Forelimb muscle (tissue), 1 donor: Measurements from ENCODE around the gene AP4M1. TPM values are rescaled to one million over a fixed set of nuclear protein-coding genes. Genes with fewer than 3 reads are reported as not detected.
"Not testable (repeated sequence)": the region's sequence is repeated elsewhere in the genome, so short reads cannot be mapped to it uniquely, and the experiment has no call there.

Experiments used
- DNase-seq: peaks from one replicate; pipeline ENCODE4 v3.0.0-alpha.2; 2013; ENCODE audit warnings: low read depth
- polyA plus RNA-seq: library from polyadenylated mRNA; unstranded; fragments of 120-200 nt; gene quantifications from one replicate; pipeline ENCODE4 v1.2.1, GENCODE V29; 2013; ENCODE audit not compliant: insufficient read length

The AP4M1 gene
- polyA plus RNA-seq, 1 donor, result 22.0 TPM

GRCh38 chr7:100130608-100131453 is 29.4 kb downstream of the AP4M1 start:
- DNase-seq, result no peak

DNA sequence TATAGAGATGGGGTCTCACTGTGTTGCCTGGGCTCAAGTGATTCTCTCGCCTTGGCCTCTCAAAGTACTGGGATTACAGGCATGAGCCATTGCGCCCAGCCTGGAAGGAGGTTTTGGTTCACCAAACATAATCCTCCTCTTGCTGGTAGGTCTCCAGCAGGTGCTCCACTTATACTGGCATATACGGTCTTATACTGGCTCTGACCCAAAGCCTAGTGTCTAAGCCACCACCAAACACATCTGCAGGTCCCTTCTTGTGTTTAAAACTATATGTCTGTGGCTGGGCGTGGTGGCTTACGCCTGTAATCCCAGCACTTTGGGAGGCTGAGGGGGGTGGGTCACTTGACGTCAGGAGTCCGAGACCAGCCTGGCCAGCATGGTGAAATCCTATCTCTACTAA is 30.7 kb downstream of the AP4M1 start:
- DNase-seq, result no peak

- no peak for DNase-seq
Observed at GRCh38 chr7:100132697-100133151, 31.3 kb downstream of the AP4M1 start.

GRCh38 chr7:100137851-100138760 is 36.7 kb downstream of the AP4M1 start:
- no peak for DNase-seq

DNA sequence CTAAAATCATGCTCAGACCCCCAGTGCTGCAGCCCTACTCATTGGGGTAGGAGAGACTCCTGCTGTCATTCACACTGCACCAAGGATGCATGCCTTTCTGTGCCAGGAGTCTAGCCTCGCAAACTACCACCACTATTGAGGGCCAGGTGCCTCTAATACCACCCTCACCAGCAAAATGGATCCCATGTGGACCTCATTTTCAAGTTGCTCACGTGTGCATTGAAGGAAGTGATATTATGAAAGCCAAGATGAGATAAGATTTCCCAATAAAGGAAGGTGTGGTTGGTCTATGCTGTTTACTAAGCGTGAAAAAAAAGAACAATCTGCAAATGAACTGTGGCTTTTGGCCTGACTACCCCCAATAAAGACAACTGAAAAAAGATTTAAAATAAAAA is 40.1 kb downstream of the AP4M1 start:
- DNase-seq, result no peak

- no peak for DNase-seq
Observed at GRCh38 chr7:100142461-100142860, 41.0 kb downstream of the AP4M1 start.

- not testable (repeated sequence) for DNase-seq
Observed at GRCh38 chr7:100146350-100146749, 44.9 kb downstream of the AP4M1 start.

DNA sequence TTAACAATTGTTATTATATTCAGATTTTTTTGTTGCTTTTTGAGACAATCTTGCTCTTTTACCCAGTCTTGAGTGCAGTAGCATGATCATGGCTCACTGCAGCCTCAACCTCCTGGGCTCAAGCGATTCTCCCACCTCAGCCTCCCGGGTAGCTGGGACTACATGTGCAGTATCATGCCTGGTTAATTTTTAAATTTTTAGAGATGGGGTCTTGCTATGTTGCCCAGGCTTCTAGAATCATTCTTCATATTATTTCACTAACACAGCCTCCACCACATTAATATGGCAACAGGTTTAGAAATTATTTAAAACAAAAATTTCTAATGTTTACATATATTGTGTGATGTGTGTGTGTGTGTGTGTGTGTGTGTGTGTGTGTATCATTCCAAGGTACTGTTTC is 45.8 kb downstream of the AP4M1 start:
- DNase-seq, result no peak

- no peak for DNase-seq
Observed at GRCh38 chr7:100148225-100148558, 46.7 kb downstream of the AP4M1 start.

GRCh38 chr7:100148559-100149328 is 47.3 kb downstream of the AP4M1 start, which contains the start of gene LAMTOR4:
TSS of gene LAMTOR4 (plus strand) at chr7:100148918. CDS start at chr7:100148973, 55 bp downstream.
- peak; percentile 99 for DNase-seq

DNA sequence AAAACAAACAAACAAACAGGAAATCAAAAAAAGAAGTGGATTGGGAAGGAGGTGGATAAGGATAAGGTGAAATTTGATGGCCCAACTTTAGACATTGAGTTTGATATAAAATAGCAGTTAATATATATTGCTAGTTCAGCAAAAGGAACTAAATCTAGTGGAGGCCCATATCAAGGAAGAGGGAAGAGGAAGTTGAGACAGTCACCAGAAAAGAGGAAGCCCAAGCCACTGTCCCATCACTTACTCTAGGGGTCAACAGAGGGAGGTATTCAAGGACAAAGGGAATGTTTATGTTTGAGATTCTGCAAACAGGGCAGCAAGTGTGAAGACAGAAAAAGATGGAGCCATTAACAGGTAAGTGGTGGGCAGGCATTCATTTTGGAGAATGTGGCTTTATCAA is 51.0 kb downstream of the AP4M1 start:
- no peak for DNase-seq

GRCh38 chr7:100152937-100153666 is 51.7 kb downstream of the AP4M1 start:
- DNase-seq, result no peak

DNA sequence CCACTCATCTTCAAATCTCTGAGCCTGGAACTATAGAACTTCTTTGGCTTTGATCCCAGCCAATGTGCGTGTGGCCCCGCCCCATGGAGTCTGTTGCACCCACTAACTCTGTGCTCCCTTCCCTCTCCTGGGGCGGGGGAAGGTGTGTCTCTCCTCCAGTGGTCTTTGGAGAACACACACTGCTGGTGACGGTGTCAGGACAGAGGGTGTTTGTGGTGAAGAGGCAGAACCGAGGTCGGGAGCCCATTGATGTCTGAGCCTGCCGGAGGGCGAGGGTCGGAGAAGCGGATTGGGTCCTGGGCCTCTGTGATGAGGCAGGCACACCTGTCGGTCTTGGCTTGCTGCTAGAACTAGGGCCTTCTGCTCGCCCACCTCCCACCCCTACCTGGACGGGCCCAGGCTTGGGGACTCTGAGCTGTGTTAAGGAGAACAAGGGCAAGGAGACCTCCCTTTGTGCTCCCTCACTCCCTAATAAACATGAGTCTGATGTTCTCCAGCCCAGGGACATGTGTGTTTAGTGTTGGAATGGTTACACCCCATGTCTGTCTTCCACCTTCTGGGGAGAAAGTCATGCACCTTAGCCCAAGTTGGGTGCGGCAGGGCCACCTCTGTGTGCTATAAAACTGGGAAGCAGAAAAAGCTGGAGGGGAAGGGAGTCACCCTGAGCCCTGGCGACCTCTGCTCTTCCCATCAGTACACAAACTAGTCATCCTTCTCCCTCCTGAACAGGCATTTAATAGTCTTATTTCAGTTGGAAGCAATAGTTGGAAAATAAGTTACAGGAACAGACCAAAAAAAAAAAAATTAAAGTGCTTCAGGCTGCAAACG is 52.5 kb downstream of the AP4M1 start:
- DNase-seq, result no peak

DNA sequence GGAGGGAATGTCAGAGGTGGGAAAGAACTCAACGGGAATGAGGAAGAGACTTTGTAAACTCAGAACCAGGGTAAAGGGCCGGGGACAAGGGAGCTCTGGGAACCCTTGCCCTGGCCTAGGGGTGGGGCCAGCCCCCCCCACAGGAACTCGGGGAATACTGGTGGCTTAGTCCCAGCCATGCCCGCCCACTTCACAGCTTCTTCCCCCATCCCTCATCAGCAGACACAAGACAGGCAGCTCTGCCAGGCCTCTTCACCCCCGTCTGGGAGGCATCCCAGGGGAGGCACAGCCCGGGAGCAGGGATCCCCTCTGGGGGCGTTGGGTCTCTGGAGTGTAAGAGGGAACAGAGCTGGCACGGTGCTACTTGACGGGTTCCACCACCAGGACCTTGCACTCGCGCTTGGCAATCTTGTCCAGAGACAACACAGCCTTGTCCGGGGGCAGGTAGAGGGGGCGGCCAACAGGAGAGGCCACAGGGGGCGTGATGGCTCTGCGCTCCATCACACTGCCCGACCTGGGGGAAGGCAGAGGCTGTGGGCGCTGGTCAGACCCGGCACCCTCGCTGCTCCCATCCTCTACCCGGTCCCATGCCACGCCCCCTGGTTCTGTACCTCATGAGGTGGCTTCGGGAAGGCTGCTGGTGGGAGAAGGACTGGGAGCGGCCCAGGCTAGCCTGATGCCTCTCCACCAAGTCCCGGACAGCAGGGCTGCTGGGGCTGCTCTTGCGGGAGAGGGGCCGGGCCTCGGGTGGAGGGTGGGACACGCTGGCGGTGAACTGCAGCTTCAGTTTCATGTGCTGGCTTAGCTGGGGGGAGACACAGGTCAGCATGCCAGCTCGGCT is 53.4 kb downstream of the AP4M1 start:
- no peak for DNase-seq

GRCh38 chr7:100155553-100156317 is 54.3 kb downstream of the AP4M1 start:
- no peak for DNase-seq

GRCh38 chr7:100156331-100157068 is 55.1 kb downstream of the AP4M1 start:
- no peak for DNase-seq

DNA sequence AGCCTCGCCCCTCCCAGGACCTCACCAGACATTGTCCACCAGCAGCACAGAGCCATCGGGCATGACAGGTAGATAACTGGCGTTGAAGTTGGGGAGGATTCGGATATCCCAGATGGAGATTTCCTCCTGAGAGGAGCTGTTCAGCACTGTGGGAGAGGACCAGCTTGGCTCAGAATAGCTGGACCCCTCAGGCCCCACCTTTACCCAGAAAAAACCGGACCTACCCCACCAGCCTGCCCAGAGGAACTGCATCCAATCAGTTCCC is 55.6 kb downstream of the AP4M1 start:
- no peak for DNase-seq
